HG02588 (cell line): ENCODE data around the gene MICAL2.

Experiments used
- ATAC-seq: cut with Tn5 transposase; IDR thresholded peaks from one replicate; pipeline ENCODE4 v1.9.1; 2021; ENCODE audit warnings: mild to moderate bottlenecking, moderate library complexity; ENCODE audit not compliant: unreplicated experiment

MICAL2 gene

DNA sequence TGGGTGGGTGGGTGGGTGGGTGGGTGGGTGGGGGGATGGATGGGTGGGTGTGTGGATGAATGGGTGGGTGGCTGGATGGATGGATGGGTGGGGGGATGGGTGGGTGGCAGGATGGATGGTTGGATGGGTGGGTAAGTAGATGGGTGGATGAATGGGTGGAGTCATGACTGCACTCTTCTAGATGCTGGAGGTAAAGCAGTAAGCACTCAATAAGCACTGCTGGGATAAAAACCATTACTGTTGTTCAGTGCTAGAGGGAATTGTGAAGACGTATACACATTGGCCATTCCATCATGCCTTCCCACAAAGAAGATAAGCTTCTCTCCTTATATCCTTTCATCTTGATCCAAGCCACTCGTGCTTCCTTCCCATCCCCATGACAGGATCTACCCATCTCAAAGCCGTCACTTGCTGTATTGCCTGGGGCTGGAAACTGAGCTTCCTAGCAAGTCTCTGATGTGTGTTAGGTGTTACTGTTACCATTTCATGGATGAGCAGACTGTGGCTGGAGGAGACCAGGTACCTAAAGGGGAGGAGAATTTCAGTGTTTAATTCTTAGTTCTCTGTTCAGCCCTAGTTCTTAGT, 74.8 kb downstream of the MICAL2 start:
- ATAC-seq = no peak

DNA sequence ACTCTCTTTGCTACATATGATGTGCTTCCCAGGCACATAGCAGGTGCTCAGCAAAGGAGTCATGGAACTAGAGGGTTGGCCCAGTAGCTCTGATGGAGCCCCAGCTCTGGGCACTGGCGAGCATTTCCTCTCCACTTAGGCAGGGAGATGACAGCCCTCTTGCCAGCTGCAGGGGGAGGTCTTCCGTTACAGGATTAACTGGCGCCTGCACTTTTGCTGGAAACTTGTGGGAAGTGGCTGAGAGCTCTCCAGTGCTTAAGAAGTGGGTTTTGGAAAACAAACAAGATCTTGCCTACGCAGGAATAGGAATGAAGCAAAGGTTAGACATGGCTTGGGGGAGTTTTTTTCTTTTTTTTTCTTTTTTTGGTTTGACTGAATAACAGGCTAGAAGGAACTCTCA, 75.5 kb downstream of the MICAL2 start:
- ATAC-seq = no peak

DNA sequence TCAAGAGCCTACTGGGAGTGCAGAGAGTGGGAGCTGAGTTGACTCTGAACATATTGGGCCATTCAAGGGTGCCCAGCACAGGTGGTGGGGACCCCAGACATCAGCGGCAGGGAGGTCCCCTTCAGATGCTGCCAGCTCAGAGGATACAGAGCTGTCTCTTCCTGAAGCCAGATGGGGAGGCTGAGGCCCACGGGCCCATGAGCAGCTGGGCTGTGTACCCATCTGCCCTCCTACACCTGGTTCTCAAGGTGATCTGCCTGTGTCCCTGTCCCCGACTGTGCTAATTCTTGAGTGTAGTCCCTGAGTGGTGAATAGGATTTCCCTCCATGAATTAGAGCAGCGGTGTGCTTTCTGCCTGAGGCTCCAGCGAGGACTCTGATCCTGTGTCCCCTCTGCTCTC, 76.3 kb downstream of the MICAL2 start:
- ATAC-seq = no peak

DNA sequence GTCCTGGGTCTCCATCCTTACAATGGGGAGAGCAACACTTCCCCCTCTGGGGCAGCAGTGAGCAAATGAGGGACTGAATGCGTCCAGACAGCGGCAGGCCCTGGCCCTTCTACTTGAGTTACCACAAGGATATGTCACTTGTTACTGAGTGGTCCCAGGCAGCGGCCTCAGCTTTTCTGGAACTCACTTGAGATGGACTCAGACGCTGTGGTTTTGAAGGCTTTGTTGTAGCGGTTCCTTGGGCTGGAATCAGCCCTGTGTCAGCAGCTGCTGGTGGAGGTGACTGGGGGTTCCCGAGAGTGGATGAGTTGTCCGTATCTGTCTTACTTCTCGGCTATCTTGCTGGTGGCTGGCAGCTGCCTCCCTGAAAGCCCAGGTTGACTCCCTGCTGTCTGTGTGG, 77.0 kb downstream of the MICAL2 start:
- no peak for ATAC-seq

DNA sequence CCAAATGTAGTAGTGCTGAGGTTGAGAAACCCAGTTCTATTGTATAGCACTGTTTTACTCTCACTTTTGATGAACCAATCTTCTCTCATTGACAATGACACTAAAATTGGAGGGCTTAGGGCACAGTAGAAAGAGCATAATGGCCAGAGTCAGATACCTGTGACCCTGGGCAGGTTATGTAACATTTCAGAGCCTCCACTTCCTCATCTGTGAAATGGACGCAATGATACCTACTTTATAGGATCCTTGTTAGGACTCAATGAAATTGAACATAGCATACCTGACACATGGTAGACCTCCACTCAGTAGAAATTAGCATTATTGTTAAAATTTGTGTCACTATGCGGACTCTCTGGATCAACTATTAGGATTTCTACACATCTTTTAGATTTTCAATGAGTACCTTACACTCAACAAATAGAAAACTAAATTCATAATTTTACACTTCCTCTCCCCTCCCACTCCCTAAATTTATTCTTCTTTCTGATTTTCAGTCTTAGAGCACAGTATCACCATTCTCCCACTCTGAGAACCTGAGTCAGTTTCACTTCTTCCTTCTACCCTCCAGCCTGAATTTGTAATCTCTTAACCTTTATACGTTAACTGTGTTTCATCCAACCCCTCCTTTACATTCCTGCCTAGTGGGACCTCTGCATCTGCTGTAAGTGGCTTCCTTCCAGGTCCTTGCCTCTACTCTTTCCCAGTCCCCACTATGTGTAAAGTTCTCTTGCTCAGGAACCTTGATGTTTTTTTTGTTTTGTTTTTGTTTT, 78.3 kb downstream of the MICAL2 start:
- ATAC-seq = peak; percentile 75

DNA sequence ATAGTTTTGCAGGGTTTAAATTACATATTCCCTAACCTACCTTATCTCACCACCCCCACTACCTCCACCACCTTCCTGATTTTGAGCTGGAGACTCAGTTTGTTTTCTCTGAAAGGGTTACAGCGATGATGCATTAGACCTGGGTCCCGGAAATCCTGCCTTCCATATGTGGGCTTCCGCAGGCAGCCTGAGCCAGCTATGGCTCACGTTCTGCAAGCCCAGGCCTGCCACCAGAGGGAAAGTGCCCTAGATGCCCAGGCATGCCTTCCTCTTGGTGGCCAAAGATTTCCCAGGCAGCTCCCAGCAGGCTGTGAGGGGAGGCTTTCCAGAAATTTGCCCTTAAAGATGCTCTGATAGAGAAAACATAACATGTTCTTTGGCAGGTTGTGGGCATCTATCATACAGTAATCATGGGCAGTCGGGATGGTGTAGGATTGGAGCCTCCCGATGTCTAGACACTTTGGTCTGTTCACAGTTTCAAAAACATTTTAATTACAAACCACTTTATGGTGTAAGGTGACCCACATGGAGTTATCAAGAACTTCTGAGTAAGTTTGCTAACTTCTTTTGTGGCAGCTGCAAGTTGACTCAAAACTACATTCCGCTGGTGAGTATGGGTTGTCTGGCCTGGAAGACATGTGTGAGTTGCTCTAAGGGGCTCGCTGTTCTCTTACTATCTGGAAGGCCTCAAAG, 79.3 kb downstream of the MICAL2 start:
- ATAC-seq = no peak

DNA sequence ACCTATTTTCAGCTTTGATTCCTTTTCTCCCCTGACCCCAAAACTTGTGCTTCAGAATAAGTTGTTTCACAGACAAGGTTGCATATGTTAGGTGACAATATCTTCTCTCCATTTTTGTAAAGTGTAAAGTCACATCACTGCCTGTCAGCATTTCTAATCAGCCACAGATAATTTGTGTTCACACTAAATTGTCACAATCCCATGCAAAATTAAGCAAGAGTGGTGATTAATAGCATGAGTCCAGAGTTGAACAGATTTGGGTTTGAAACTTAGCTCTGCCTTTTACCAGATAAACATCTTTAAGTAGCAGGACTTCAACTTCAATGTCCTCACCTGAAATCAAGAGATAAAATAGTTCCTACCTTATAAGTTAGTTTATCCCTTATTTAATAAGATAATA, 80.1 kb downstream of the MICAL2 start:
- ATAC-seq = no peak

DNA sequence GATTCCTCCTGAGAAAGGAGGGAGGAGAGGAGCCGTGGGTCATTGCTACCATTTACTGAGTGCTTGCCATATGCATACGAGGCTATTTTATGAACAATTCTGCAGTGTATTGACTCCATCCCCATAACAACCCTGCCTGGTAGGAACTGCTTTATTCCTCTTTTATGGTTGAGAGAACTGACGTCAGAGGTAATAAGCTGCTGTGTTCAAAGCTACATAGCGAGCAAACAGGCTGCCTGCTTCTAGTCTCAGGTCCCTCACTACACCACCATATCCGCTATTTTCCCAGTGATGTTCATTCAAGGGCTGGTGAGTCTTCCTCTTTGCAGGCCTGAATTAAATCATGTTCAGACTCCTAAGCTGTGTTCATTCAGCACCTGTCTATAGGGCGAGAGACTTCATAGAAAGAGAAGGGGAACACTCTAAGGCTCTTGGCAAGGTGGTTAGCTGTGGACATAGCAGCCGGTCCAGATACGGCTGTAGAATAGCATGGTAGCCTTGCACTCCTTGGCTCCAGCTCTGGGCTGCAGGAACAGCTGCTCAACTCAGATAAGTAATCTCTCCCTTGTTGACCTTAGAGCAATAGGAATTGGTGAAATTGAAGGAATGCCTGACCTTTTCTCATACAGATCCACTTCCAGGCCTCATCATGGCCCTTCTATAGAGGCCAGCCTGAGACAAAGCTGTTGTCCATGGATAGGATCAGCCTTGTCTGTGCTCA, 82.6 kb downstream of the MICAL2 start:
- no peak for ATAC-seq

DNA sequence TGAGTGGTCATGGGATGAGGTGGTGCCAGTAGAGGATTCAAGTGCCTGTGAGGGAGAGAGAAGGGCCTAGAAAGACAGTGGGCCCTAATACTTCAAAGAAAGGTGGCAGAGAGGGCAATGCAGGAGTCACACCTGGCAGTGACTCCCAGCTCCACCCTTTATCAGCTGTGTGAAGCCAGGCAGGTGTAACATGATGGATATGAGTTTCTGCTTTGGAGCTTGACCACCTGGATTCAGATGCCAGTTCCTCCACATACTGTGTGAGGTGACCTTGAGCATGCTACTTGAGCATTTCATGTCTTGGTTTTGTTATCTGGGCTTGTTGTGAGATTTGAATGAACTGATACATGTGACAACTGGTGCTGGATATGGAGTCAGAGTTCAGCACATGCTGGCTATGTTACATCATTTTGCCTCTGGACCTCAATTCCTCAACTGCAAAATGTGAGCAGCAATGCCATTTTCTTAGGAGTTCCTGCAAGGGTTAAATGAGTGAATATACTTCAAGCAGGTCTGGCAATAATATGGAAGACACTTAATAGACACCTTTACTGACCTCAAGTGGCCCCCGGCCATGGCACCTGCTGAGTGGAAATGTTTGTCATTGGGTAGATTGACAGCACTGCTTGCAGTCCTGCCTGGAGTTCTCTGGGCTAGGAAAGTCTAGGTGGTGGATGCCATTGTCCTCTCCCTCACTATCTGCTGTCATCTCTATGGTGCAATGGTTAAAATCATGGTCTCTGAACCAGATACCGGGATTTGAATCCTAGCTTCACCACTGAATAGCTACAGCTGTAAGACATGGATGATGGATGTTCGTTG, 83.3 kb downstream of the MICAL2 start:
- no peak for ATAC-seq

DNA sequence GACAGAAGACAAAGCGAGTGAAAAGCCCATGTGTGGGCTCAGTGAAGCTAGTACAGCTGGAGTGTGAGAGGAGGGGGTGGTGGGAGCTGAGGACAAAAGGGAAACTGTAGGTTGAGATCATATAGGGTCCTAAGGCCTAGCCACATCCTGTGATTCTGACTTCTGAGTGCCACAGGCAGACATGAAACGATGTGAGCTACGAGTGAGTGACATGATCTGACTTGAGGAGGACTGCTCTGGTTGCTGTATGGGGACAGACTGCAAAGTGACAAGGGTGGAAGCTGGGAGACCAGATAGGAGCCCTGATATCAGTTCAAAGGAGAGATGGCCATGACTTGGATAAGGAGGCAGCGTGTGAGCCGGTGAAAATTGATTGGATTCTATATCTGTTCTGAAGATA, 85.4 kb downstream of the MICAL2 start:
- ATAC-seq = peak; percentile 53

DNA sequence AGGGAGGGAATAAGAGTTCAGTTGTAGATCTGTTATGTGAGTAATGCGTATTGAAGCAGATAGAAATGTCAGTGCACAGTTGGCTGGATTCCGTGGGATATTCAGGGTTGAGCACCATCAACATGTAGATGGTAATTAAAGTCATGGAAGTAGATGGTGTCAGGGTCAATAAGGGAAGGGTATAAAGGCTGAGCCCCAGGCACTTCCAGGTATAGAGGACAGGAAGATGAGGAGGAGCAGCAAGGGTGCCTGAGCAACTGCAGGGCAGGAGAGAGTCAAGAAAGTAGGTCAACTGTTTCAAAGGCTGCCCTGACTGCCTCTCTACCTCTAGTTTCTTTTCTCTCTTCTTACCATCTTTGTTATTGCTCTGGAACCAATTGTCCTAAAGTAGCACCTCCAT, 85.9 kb downstream of the MICAL2 start:
- no peak for ATAC-seq

DNA sequence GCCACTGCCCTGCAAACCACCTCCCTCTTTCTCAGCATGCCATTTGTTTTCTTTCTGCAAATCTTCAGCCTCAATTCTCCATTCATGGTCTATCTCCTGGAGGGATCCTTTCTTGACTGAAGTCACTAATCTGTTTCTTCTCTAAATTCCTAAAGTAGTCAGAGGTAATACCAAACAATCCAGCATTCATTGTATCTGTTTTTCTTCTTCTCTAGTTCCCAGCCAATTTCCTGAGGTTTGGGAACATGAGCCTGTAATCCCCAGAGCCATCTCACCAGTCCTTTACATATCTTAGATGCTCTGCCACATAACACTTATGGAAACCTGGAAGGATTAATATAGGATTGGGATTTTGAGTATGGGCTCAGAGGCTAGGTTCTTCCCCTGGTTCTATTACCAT, 86.5 kb downstream of the MICAL2 start:
- ATAC-seq = no peak

DNA sequence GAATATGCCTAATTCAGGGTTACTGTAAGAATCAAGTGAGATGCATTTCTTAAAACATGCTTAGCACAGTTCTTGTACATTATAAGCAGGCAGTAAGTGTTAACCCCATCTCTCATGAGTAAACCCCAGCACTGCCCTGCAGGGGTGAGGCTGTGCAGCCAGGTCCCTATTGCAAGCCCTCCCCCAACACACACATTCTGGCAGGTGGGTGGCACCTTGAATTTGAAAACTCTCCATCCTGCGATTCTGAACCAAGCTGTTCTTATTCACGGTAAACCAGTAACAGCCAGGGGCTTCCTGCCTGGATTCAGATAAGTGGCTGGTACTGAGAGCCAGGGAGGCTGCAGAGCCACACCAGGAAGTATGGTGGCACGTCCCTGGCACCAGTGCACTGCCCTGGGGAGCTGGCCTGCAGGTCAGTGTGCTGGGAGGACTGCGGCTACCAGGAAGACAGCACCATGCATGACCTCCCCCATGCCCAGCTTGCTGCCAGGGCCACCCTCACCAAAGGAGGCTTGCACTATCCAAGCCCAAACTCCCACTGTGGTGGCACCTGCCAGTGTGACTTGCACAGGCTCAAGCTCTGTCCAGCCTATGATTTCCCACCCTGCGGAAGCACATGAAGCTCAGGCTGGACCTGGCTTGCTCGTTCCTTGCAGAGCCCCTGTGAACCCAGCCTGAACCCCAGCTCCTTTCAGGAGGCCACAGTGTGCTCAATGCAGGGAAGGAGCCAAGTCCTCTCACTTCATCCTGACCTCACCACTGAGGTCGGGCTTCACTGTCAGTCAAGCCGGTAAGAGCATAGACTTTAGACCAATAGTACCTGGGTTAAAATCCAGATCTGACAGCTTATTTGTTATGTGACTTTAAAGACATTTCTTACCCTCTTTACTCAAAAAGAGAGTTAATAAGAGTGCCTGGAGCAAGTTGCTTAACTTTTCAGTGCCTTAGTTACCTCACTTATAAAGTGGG, 88.1 kb downstream of the MICAL2 start:
- ATAC-seq = no peak

DNA sequence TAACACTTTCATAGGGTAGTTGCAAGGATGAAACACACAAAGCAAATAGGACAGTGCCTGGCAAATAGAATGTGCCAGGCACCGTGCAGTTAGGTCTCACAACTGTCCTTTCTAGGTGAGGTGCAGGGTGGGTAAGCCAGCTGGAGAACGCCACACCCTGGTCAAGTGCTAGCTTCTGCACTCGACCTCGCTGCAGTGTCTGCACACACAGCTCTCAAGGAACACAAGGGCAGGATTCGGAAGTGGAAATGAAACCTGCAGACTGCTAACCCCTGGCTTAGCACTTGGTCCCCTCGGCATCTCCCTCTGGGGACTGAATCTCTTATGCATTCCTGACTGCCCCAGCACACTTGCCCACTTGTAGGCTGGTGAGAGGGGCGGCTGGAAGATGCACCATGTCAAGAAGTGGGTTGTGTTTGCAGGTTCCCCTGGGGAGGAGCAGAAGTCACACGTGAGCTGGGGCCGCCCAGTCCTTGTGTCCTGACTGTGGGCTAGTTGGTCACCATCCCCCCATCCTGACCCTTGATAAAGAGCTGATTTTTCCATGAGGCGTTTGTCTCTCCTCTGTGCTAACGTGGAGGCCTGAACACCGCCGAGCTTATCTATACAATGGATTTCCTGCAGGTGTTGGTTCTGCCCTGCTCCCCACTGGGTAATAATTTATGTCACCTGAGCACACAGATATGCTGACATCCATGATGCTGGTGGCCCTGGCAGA, 89.0 kb downstream of the MICAL2 start:
- ATAC-seq = no peak

DNA sequence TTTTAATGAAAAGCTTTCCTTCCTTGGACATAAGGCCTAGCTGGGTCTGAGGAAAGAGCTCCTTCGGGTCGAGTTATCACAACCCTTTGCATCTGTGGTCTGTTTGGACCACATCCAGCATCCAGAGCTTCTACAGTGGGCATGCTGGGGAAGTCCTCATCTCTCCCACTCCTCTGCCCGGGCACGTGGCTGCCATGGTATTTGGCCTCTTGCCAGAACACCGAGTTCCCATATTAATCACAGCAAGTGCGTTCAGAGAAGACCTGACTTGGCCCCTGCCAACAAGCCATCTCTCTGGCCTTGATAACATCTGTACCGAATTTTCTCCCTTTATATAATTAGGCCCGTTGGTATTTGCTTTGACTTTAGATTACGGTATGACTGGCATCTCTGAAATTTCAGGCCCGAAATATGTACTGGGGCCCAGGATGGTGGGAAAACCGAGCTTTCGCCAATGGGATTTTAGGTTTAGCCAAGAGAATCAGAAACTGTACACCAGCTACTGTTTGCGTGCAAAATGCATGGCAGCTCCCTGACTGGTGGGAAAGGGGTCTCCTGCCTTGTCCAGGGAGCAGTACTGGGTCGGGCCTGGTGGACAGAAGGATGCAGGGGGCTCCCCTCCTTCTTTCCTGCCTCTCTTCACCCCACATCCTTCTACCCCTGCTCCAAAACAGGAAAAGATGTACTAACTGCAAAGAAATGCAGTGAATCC, 90.0 kb downstream of the MICAL2 start:
- no peak for ATAC-seq

DNA sequence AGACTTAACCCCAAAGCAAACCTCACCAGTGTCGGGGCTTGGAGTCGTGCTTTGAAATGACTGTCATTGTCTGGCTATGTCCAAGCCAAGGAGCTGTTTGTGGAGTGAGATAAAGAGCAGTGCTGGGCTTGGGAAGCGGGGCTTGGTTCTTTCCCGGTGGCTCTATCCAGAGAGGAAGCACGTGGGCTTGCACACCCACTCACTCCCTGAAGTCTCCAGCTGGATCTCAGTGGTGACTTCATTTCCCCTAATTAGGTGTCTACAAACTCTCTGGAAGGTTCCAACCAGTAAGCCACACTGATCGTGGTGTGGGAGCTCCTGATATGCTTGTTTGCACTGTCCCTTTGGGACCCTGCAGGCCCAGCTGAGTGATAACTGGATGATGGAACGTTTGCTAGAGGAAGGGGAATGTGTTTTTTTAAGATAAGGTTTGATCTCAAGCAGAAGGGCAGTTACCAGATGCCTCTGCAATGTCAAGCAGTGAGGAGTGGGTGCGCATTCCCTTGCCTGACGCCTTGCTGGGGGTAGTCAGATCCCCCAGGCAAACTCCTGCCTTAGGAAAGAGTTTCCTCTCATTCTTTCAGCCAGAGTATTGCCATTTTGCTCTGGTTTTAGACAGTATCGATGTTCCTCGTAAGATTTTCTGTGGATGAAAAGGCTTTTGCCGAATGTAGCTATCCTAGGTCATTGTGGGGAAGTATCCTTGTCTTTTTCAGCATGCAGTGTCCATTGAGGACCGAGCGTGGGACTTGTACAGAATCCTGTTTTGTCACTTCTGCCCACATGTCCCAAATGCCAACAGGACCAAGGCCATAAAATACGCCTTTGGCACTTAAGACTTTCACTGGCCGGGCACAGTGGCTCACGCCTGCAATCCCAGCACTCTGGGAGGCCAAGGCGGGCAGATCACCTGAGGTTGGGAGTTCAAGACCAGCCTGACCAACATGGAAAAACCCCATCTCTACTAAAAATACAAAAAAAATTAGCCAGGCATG, 90.9 kb downstream of the MICAL2 start:
- ATAC-seq = no peak

DNA sequence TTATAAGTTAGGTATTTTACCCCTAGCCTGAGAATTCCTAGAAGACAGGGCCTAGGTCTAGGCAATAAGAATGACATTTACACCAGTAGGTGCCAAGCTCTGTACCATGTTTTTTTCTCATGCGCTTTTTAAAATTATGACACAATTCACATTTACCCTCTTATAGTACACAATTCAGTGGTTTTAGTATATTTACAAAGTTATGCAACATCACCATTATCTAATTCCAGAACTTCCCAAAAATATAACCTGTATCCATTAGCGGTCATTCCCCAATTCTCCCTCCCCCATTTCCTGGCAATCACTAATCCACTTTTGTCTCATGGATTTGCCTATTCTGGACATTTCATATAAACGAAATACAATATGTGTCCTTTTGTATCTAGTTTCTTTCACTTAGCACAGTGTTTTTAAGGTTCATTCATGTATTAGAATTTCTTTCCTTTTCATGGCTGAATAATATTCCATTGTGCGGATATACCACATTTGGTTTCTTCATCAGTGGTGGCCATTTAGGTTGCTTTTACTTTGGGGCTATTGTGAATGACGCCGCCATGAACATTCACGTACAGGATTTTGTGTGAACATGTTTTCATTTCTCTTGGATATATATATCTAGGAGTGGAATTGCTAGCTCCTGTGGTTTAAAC, 92.4 kb downstream of the MICAL2 start:
- no peak for ATAC-seq
